ENCODE data around the gene SARNP. TPM values are rescaled to one million over a fixed set of nuclear protein-coding genes. Genes with fewer than 3 reads are reported as not detected.

Gene SARNP
- total RNA-seq, 1 experiment from 2014 or later = 98.3 TPM

- Mint-ChIP-seq H3K4me1 (peaks cover 24% of the 10 kb centered on the region), H3K36me3 (no peaks in the 10 kb centered on the region), H3K27ac (no peak overlapping the region), H3K9me3 (no peaks in the 10 kb centered on the region), H3K27me3 (ENCODE audit: low read depth) (peaks cover 1% of the 10 kb centered on the region; the same call in 1 of the 2 replicates), H3K4me3 (no peak overlapping the region)
- no peak for DNase-seq (ENCODE audit: low spot score)
- ATAC-seq = no peak
- POLR2A ChIA-PET = interaction anchor here (1.4 kb wide), 1 partner anchor 93 kb away, joined by 6 read pairs; the partner anchor contains the start of gene DNAJC14
- CTCF ChIA-PET = interaction anchor here (1.2 to 3.8 kb wide), 8 partner anchors 8 to 82 kb away, joined by 3 to 160 read pairs (median 52); partner anchors contain the start of genes ITGA7, ORMDL2, RDH5 and SARNP
- TF ChIP-seq GABPB1 (CRISPR knock-in tag; IDR thresholded peaks at IDR 0.05) = no peak
- TF ChIP-seq CREB1 (CRISPR knock-in tag; IDR thresholded peaks at IDR 0.05) = no peak
- TF ChIP-seq, protein P1, sequence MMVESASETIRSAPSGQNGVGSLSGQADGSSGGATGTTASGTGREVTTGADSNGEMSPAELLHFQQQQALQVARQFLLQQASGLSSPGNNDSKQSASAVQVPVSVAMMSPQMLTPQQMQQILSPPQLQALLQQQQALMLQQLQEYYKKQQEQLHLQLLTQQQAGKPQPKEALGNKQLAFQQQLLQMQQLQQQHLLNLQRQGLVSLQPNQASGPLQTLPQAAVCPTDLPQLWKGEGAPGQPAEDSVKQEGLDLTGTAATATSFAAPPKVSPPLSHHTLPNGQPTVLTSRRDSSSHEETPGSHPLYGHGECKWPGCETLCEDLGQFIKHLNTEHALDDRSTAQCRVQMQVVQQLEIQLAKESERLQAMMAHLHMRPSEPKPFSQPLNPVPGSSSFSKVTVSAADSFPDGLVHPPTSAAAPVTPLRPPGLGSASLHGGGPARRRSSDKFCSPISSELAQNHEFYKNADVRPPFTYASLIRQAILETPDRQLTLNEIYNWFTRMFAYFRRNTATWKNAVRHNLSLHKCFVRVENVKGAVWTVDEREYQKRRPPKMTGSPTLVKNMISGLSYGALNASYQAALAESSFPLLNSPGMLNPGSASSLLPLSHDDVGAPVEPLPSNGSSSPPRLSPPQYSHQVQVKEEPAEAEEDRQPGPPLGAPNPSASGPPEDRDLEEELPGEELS (CRISPR knock-in tag; IDR thresholded peaks at IDR 0.05) = no peak
- no peak for TF ChIP-seq TCF7 (CRISPR knock-in tag; IDR thresholded peaks at IDR 0.05; ENCODE audit: low read depth)
- no peak for TF ChIP-seq USF1 (CRISPR knock-in tag; IDR thresholded peaks at IDR 0.05)
- TF ChIP-seq, protein P2, sequence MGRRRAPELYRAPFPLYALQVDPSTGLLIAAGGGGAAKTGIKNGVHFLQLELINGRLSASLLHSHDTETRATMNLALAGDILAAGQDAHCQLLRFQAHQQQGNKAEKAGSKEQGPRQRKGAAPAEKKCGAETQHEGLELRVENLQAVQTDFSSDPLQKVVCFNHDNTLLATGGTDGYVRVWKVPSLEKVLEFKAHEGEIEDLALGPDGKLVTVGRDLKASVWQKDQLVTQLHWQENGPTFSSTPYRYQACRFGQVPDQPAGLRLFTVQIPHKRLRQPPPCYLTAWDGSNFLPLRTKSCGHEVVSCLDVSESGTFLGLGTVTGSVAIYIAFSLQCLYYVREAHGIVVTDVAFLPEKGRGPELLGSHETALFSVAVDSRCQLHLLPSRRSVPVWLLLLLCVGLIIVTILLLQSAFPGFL (CRISPR knock-in tag; IDR thresholded peaks at IDR 0.05; ENCODE audit: borderline replicate concordance) = no peak
- TF ChIP-seq, protein P3, sequence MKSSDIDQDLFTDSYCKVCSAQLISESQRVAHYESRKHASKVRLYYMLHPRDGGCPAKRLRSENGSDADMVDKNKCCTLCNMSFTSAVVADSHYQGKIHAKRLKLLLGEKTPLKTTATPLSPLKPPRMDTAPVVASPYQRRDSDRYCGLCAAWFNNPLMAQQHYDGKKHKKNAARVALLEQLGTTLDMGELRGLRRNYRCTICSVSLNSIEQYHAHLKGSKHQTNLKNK (CRISPR knock-in tag; IDR thresholded peaks at IDR 0.05) = no peak
- TF ChIP-seq, protein P4, sequence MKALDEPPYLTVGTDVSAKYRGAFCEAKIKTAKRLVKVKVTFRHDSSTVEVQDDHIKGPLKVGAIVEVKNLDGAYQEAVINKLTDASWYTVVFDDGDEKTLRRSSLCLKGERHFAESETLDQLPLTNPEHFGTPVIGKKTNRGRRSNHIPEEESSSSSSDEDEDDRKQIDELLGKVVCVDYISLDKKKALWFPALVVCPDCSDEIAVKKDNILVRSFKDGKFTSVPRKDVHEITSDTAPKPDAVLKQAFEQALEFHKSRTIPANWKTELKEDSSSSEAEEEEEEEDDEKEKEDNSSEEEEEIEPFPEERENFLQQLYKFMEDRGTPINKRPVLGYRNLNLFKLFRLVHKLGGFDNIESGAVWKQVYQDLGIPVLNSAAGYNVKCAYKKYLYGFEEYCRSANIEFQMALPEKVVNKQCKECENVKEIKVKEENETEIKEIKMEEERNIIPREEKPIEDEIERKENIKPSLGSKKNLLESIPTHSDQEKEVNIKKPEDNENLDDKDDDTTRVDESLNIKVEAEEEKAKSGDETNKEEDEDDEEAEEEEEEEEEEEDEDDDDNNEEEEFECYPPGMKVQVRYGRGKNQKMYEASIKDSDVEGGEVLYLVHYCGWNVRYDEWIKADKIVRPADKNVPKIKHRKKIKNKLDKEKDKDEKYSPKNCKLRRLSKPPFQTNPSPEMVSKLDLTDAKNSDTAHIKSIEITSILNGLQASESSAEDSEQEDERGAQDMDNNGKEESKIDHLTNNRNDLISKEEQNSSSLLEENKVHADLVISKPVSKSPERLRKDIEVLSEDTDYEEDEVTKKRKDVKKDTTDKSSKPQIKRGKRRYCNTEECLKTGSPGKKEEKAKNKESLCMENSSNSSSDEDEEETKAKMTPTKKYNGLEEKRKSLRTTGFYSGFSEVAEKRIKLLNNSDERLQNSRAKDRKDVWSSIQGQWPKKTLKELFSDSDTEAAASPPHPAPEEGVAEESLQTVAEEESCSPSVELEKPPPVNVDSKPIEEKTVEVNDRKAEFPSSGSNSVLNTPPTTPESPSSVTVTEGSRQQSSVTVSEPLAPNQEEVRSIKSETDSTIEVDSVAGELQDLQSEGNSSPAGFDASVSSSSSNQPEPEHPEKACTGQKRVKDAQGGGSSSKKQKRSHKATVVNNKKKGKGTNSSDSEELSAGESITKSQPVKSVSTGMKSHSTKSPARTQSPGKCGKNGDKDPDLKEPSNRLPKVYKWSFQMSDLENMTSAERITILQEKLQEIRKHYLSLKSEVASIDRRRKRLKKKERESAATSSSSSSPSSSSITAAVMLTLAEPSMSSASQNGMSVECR (CRISPR knock-in tag; IDR thresholded peaks at IDR 0.05; ENCODE audit: borderline replicate concordance) = no peak
- TF ChIP-seq CDX4 (CRISPR knock-in tag; IDR thresholded peaks at IDR 0.05; ENCODE audit: borderline replicate concordance) = no peak
- TF ChIP-seq, protein P5, sequence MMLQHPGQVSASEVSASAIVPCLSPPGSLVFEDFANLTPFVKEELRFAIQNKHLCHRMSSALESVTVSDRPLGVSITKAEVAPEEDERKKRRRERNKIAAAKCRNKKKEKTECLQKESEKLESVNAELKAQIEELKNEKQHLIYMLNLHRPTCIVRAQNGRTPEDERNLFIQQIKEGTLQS (CRISPR knock-in tag; conservative IDR thresholded peaks at IDR 0.05) = no peak
- TF ChIP-seq IRF2 (CRISPR knock-in tag; IDR thresholded peaks at IDR 0.05; ENCODE audit: borderline replicate concordance, low read depth) = no peak
- TF ChIP-seq PRRX2 (CRISPR knock-in tag; IDR thresholded peaks at IDR 0.05) = no peak
- no peak for TF ChIP-seq NFE2L1 (CRISPR knock-in tag; IDR thresholded peaks at IDR 0.05)
- TF ChIP-seq HMGXB4 (CRISPR knock-in tag; IDR thresholded peaks at IDR 0.05) = no peak
- TF ChIP-seq, protein P6, sequence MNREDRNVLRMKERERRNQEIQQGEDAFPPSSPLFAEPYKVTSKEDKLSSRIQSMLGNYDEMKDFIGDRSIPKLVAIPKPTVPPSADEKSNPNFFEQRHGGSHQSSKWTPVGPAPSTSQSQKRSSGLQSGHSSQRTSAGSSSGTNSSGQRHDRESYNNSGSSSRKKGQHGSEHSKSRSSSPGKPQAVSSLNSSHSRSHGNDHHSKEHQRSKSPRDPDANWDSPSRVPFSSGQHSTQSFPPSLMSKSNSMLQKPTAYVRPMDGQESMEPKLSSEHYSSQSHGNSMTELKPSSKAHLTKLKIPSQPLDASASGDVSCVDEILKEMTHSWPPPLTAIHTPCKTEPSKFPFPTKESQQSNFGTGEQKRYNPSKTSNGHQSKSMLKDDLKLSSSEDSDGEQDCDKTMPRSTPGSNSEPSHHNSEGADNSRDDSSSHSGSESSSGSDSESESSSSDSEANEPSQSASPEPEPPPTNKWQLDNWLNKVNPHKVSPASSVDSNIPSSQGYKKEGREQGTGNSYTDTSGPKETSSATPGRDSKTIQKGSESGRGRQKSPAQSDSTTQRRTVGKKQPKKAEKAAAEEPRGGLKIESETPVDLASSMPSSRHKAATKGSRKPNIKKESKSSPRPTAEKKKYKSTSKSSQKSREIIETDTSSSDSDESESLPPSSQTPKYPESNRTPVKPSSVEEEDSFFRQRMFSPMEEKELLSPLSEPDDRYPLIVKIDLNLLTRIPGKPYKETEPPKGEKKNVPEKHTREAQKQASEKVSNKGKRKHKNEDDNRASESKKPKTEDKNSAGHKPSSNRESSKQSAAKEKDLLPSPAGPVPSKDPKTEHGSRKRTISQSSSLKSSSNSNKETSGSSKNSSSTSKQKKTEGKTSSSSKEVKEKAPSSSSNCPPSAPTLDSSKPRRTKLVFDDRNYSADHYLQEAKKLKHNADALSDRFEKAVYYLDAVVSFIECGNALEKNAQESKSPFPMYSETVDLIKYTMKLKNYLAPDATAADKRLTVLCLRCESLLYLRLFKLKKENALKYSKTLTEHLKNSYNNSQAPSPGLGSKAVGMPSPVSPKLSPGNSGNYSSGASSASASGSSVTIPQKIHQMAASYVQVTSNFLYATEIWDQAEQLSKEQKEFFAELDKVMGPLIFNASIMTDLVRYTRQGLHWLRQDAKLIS (CRISPR knock-in tag; IDR thresholded peaks at IDR 0.05; ENCODE audit: borderline replicate concordance) = no peak
- TF ChIP-seq E2F4 (CRISPR knock-in tag; IDR thresholded peaks at IDR 0.05; ENCODE audit: borderline replicate concordance, low read depth) = no peak
- no peak for TF ChIP-seq NR1H2 (CRISPR knock-in tag; IDR thresholded peaks at IDR 0.05)
- no peak for TF ChIP-seq FOXP1 (CRISPR knock-in tag; IDR thresholded peaks at IDR 0.05; ENCODE audit: borderline replicate concordance)
These were observed 81.4 kb downstream of the SARNP start for GRCh38 chr12:55736076-55736475.

Data from WTC11 (cell line).